Endothelial cell (in vitro differentiated cells): ENCODE measurements around the gene FBXO10. TPM values are rescaled to one million over a fixed set of nuclear protein-coding genes. Genes with fewer than 3 reads are reported as not detected.

Source experiments
- DNase-seq: peaks from one replicate; pipeline ENCODE4 v3.0.0; 2021; ENCODE audit warnings: low spot score
- H3K27ac Mint-ChIP-seq: one replicate; pipeline ENCODE4 v1.8.0; 2021; ENCODE audit warnings: mixed read lengths, inconsistent platforms; ENCODE audit not compliant: unreplicated experiment
- H3K27me3 Mint-ChIP-seq: one replicate; pipeline ENCODE4 v1.8.0; 2021; ENCODE audit warnings: mild to moderate bottlenecking, moderate library complexity, mixed read lengths, inconsistent platforms; ENCODE audit not compliant: unreplicated experiment
- H3K36me3 Mint-ChIP-seq: one replicate; pipeline ENCODE4 v1.8.0; 2021; ENCODE audit warnings: mild to moderate bottlenecking, low read depth, mixed read lengths, inconsistent platforms; ENCODE audit not compliant: unreplicated experiment
- H3K4me1 Mint-ChIP-seq: one replicate; pipeline ENCODE4 v1.8.0; 2021; ENCODE audit warnings: mild to moderate bottlenecking, mixed read lengths, inconsistent platforms; ENCODE audit not compliant: unreplicated experiment
- H3K4me3 Mint-ChIP-seq: one replicate; pipeline ENCODE4 v1.8.0; 2021; ENCODE audit warnings: mild to moderate bottlenecking, mixed read lengths, inconsistent platforms; ENCODE audit not compliant: unreplicated experiment
- H3K9me3 Mint-ChIP-seq: one replicate; pipeline ENCODE4 v1.8.0; 2021; ENCODE audit warnings: mixed read lengths, inconsistent platforms; ENCODE audit not compliant: unreplicated experiment
- CTCF ChIP-seq: fragments of 200-600 bp; sonication (generic); IDR thresholded peaks from one replicate; pipeline ENCODE4 v1.5.0; 2021; ENCODE audit warnings: antibody characterized with exemption; ENCODE audit not compliant: unreplicated experiment
- total RNA-seq: library from RNA; stranded (reverse); fragmentation: NEBNext Ultra II Directional; extraction: Animal tissue kit (Norgen Biotek cat#: 25700); gene quantifications from one replicate; pipeline ENCODE4 v1.2.1, GENCODE V29; 2021; ENCODE audit not compliant: unreplicated experiment

FBXO10 gene
- total RNA-seq, 1 donor from 2014 or later, result 24.2 TPM

GRCh38 chr9:37464426-37465248 lies 111.5 kb downstream of the FBXO10 start:
- Mint-ChIP-seq H3K4me1 (peaks cover 23% of the 10 kb centered on the region), H3K36me3 (no peaks in the 10 kb centered on the region), H3K4me3 (peak overlapping the region; percentile 98), H3K27me3 (peaks cover 12% of the 10 kb centered on the region), H3K9me3 (no peaks in the 10 kb centered on the region), H3K27ac (peak overlapping the region; percentile 95)
- no peak for DNase-seq
- no peak for TF ChIP-seq CTCF

GRCh38 chr9:37464006-37464405 lies 112.2 kb downstream of the FBXO10 start:
- Mint-ChIP-seq H3K9me3 (no peaks in the 10 kb centered on the region), H3K36me3 (no peaks in the 10 kb centered on the region), H3K27me3 (peaks cover 12% of the 10 kb centered on the region), H3K4me3 (peak overlapping the region; percentile 98), H3K4me1 (peaks cover 23% of the 10 kb centered on the region), H3K27ac (peak overlapping the region; percentile 95)
- no peak for DNase-seq
- no peak for TF ChIP-seq CTCF

Other genes starting within 250 kb of the FBXO10 start
- gene GRHPR, start 153.7 kb downstream of the FBXO10 start, total RNA-seq, result 81.5 TPM
- 9.0 TPM for gene ZBTB5, start 110.9 kb downstream of the FBXO10 start, total RNA-seq
- gene POLR1E, start 90.4 kb downstream of the FBXO10 start, total RNA-seq, result 16.9 TPM
- gene TOMM5, start 16.2 kb upstream of the FBXO10 start, total RNA-seq, result 52.5 TPM
- 0.08 TPM for gene FRMPD1, start 74.6 kb upstream of the FBXO10 start, total RNA-seq
- 4.7 TPM for gene TRMT10B, start 177.4 kb upstream of the FBXO10 start, total RNA-seq
- 30.8 TPM for gene EXOSC3, start 208.7 kb upstream of the FBXO10 start, total RNA-seq
- 14.9 TPM for gene DCAF10, start 224.4 kb upstream of the FBXO10 start, total RNA-seq